ENCODE results near the gene ZNF469. TPM values are rescaled to one million over a fixed set of nuclear protein-coding genes. Genes with fewer than 3 reads are reported as not detected.

ZNF469 gene
- total RNA-seq, 2 experiments from 2014 or later: 0.24 to 0.31 TPM

- DNase-seq: no peak
- Mint-ChIP-seq H3K27ac (no peak overlapping the region), H3K27me3 (no peaks in the 10 kb centered on the region), H3K4me3 (no peak overlapping the region), H3K4me1 (ENCODE audit: low read depth) (peaks cover 4% of the 10 kb centered on the region), H3K9me3 (no peaks in the 10 kb centered on the region), H3K36me3 (no peaks in the 10 kb centered on the region)
- ChIA-PET CTCF (no interaction called here), POLR2A (no interaction called here)
- intact Hi-C loops (cut with micrococcal nuclease): no loop called here
These were observed 39.4 kb upstream of the ZNF469 start for GRCh38 chr16:88343271-88343791.

DNA sequence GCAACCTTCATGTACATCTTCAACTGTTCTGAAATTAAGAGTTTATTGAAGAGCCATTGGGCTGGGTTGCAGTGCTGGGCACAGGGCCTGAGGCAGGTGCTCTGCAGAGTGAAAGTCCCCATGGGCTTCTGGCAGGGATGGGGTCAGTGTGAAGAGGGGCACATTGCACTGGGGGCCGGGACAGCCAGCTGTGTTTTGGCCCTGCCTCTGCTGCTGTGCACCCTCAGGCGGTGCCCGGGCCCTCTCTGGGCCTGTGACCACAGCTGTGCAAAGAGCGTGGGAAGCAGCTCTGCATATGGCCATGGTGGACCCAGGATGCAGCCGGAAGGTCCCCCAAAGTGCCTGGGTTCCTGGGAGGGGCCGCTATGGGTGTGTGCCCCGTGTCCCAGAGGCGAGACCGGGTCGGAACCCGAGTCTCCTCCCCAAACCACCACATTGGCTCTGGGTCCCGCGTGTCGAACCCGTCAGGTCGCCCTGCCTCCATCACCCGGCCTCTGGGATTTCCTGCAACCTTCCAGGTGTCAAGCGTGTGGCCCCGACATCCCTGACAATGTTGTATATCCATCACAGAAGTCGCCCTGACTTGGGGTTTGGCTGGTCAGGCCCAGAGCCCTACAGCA lies 38.2 kb upstream of the ZNF469 start:
- CTCF ChIA-PET: no interaction called here
- Mint-ChIP-seq H3K4me1 (ENCODE audit: low read depth) (peaks cover 4% of the 10 kb centered on the region), H3K4me3 (no peak overlapping the region), H3K36me3 (no peaks in the 10 kb centered on the region), H3K27ac (no peak overlapping the region), H3K27me3 (no peaks in the 10 kb centered on the region), H3K9me3 (no peaks in the 10 kb centered on the region)
- POLR2A ChIA-PET: no interaction called here
- DNase-seq: no peak
- intact Hi-C loops (cut with micrococcal nuclease): no loop called here

GRCh38 chr16:88345031-88345720 lies 37.6 kb upstream of the ZNF469 start:
- Mint-ChIP-seq H3K27me3 (no peaks in the 10 kb centered on the region), H3K4me1 (ENCODE audit: low read depth) (peaks cover 4% of the 10 kb centered on the region), H3K9me3 (no peaks in the 10 kb centered on the region), H3K27ac (no peak overlapping the region), H3K4me3 (no peak overlapping the region), H3K36me3 (no peaks in the 10 kb centered on the region)
- ChIA-PET POLR2A (no interaction called here), CTCF (no interaction called here)
- intact Hi-C loops (cut with micrococcal nuclease): no loop called here
- DNase-seq: no peak

GRCh38 chr16:88345721-88346560 lies 36.8 kb upstream of the ZNF469 start:
- H3K27ac Mint-ChIP-seq: no peak overlapping the region
- H3K4me3 Mint-ChIP-seq: no peak overlapping the region
- H3K27me3 Mint-ChIP-seq: no peaks in the 10 kb centered on the region
- ChIA-PET CTCF (no interaction called here), POLR2A (no interaction called here)
- H3K36me3 Mint-ChIP-seq: no peaks in the 10 kb centered on the region
- intact Hi-C loops (cut with micrococcal nuclease): no loop called here
- H3K4me1 Mint-ChIP-seq (ENCODE audit: low read depth): peaks cover 4% of the 10 kb centered on the region
- no peaks in the 10 kb centered on the region for H3K9me3 Mint-ChIP-seq
- DNase-seq: no peak

DNA sequence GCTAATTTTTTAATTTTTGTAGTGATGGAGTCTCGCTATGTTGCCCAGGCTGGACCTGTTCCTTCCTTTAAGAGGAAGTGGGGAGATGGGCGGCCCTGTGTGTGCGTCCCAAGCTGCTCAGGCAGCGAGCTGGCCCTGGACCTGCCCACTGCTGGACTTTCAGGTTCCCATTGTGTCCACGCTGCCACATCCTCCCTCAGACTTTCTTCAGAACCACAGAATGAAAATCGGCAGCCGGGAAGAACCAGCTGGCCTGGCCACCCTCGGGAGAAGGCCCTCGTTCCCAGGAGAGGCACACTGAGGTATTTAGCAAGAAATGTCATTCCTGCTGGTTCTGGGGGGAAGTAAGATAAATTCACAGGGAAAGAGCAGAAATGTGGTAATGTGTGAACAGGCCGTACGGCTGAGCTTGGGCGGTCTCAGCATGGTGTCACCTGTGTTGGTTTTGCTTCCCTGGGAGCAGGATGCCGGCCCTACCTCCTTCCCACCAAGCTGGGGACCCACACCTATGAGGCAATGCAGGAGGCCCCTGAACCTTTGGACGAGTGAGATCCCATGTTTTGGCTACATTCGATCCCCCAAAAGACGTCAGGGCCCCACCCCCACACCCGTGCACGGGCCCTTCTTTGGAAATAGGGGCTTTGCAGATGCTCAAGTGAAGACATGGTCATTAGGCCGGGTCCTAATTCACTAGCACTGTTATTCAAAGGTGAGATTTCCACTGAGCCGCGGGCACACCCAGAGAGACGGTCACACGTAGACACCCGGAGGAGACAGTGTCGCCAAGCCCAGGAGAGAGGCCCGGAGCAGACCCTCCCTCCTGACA lies 35.9 kb upstream of the ZNF469 start:
- Mint-ChIP-seq H3K27ac (no peak overlapping the region), H3K36me3 (no peaks in the 10 kb centered on the region), H3K4me1 (ENCODE audit: low read depth) (peaks cover 4% of the 10 kb centered on the region), H3K9me3 (no peaks in the 10 kb centered on the region), H3K27me3 (no peaks in the 10 kb centered on the region), H3K4me3 (no peak overlapping the region)
- POLR2A ChIA-PET: no interaction called here
- CTCF ChIA-PET: no interaction called here
- DNase-seq: no peak
- intact Hi-C loops (cut with micrococcal nuclease): no loop called here

DNA sequence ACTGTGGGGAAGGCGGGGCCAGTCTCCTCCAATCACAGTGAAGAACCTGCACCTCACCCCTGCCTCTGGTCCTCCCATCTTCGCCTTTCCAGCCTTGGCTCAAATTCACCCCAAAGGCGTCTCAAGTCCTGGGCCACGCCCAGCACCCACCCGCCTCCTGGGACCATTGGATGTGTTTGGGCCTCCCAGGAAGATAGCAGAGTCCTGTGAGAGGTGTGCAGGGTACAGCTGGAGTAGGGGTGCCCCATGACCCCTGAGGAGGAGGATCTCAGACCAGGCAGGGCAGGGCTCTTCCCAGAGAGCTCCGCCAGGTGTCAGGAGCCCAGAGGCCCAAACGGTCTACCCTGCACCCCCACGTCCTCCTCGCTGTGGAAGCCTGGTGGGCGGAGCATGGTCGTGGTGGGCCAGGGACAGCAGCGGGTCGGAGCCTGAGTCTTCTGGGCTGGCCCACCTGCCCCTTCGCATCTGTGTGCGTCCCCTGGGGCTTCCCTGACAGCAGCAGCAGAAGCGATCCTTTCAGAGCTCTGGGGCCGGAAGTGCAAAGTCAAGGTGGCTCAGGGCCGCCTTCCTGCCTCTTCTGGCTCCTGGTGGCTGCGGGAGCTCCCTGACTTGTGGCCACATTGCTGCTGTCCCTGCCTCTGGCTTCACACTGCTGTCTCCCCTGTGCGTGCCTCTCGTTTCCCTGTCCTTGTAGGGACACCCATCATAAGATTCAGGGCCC lies 34.9 kb upstream of the ZNF469 start:
- H3K4me3 Mint-ChIP-seq: no peak overlapping the region
- intact Hi-C loops (cut with micrococcal nuclease): no loop called here
- no peaks in the 10 kb centered on the region for H3K9me3 Mint-ChIP-seq
- no peak overlapping the region for H3K27ac Mint-ChIP-seq
- no peaks in the 10 kb centered on the region for H3K27me3 Mint-ChIP-seq
- H3K36me3 Mint-ChIP-seq: no peaks in the 10 kb centered on the region
- ChIA-PET POLR2A (no interaction called here), CTCF (no interaction called here)
- peak; percentile 28 for DNase-seq
- peaks cover 4% of the 10 kb centered on the region for H3K4me1 Mint-ChIP-seq (ENCODE audit: low read depth)

GRCh38 chr16:88348377-88349152 lies 34.2 kb upstream of the ZNF469 start:
- intact Hi-C loops (cut with micrococcal nuclease): no loop called here
- Mint-ChIP-seq H3K36me3 (no peaks in the 10 kb centered on the region), H3K9me3 (no peaks in the 10 kb centered on the region), H3K27ac (no peak overlapping the region), H3K4me3 (no peak overlapping the region), H3K27me3 (no peaks in the 10 kb centered on the region), H3K4me1 (ENCODE audit: low read depth) (peaks cover 4% of the 10 kb centered on the region)
- ChIA-PET CTCF (no interaction called here), POLR2A (no interaction called here)
- no peak for DNase-seq

- no peak for DNase-seq
- peaks cover 4% of the 10 kb centered on the region for H3K4me1 Mint-ChIP-seq (ENCODE audit: low read depth)
- H3K9me3 Mint-ChIP-seq: no peaks in the 10 kb centered on the region
- H3K36me3 Mint-ChIP-seq: no peaks in the 10 kb centered on the region
- ChIA-PET CTCF (no interaction called here), POLR2A (no interaction called here)
- H3K4me3 Mint-ChIP-seq: no peak overlapping the region
- no peaks in the 10 kb centered on the region for H3K27me3 Mint-ChIP-seq
- H3K27ac Mint-ChIP-seq: no peak overlapping the region
- intact Hi-C loops (cut with micrococcal nuclease): no loop called here
These were observed 33.4 kb upstream of the ZNF469 start for GRCh38 chr16:88349153-88349902.

- H3K9me3 Mint-ChIP-seq: no peaks in the 10 kb centered on the region
- H3K4me1 Mint-ChIP-seq (ENCODE audit: low read depth): peaks cover 4% of the 10 kb centered on the region
- no peak overlapping the region for H3K27ac Mint-ChIP-seq
- no peak overlapping the region for H3K4me3 Mint-ChIP-seq
- no peaks in the 10 kb centered on the region for H3K27me3 Mint-ChIP-seq
- ChIA-PET POLR2A (no interaction called here), CTCF (no interaction called here)
- intact Hi-C loops (cut with micrococcal nuclease): no loop called here
- no peaks in the 10 kb centered on the region for H3K36me3 Mint-ChIP-seq
- DNase-seq: no peak
These were observed 32.6 kb upstream of the ZNF469 start for GRCh38 chr16:88349903-88350900.

DNA sequence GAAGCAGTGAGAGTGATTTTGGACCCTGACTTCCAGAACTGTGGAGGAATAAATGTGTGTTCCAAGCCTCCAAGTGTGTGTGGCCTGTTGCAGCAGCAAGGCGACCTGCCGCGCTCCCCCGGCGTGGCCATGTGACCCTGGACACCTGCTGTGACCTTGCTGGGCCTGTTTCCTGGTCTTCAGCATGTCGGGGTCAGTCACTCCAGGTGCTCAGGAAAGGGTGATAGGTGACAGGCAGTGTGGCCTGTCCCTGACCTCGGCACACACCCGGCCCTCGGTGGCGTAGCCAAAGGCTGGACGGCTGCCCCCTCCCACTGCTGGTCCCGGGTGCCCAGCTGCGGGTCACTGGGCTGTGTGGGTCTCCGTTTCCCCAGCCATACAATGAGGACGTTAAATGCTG lies 31.8 kb upstream of the ZNF469 start:
- Mint-ChIP-seq H3K27ac (no peak overlapping the region), H3K27me3 (no peaks in the 10 kb centered on the region), H3K36me3 (no peaks in the 10 kb centered on the region), H3K4me3 (no peak overlapping the region), H3K9me3 (no peaks in the 10 kb centered on the region), H3K4me1 (ENCODE audit: low read depth) (peaks cover 4% of the 10 kb centered on the region)
- intact Hi-C loops (cut with micrococcal nuclease): no loop called here
- CTCF ChIA-PET: no interaction called here
- no peak for DNase-seq
- POLR2A ChIA-PET: no interaction called here

All from activated CD4-positive, alpha-beta memory T cell treated with anti-CD3 and anti-CD28 coated beads for 36 hours (primary cell).